Mucosa of descending colon (tissue), 3 donors: ENCODE measurements around the gene DPP10. TPM values are rescaled to one million over a fixed set of nuclear protein-coding genes. Genes with fewer than 3 reads are reported as not detected.

Experiments used
- ATAC-seq: fragments of 200-7000 bp; cut with Tn5 transposase; one replicate; pipeline ENCODE4 v1.9.1; 2020; ENCODE audit warnings: mild to moderate bottlenecking, moderate library complexity
- DNase-seq, 3 donors: peaks; one replicate each; pipeline ENCODE4 v3.0.0-alpha.2; 2020
- H3K36me3 ChIP-seq: fragments of 200-600 bp; one replicate; pipeline ENCODE4 v1.8.0; 2021; ENCODE audit warnings: low read depth, mild to moderate bottlenecking
- H3K4me1 ChIP-seq: fragments of 200-600 bp; one replicate; pipeline ENCODE4 v1.8.0; 2021; ENCODE audit warnings: low read depth, mild to moderate bottlenecking
- H3K4me3 ChIP-seq: fragments of 200-600 bp; one replicate; pipeline ENCODE4 v1.8.0; 2021; ENCODE audit warnings: mild to moderate bottlenecking
- H3K9me3 ChIP-seq: fragments of 200-600 bp; one replicate; pipeline ENCODE4 v1.8.0; 2021; ENCODE audit warnings: mild to moderate bottlenecking
- CTCF ChIP-seq: fragments of 200-600 bp; IDR thresholded peaks from one replicate; pipeline ENCODE4 v1.8.0; 2022; ENCODE audit warnings: antibody characterized with exemption, mild to moderate bottlenecking
- intact Hi-C, 2 donors: fragments of 100-400 bp; cut with DNase I in 1 of 2; cut with micrococcal nuclease in 1 of 2; formaldehyde crosslinking; loops; one replicate each; pipeline versions ENCODE4 v1.11.0 to v1.11.1; 2022; cut with DNase I, micrococcal nuclease
- total RNA-seq, 3 donors: library from RNA; stranded (reverse); fragmentation: NEBNext Ultra II Directional in 2 of 3; extraction: Animal tissue kit (Norgen Biotek cat#: 25700) in 2 of 3; gene quantifications; one replicate each; pipeline versions ENCODE4 v1.2.1 to v1.2.4, GENCODE V29; 2021 to 2023
- donor health status: DM: no; HTN: no; CAD: no; lungs with moderate emphysema.
- donor health status: DM: no; HTN: no; CAD: no.
- donor health status: DM: no; HTN: yes; CAD: no.

Gene DPP10
- total RNA-seq, 3 donors from 2014 or later, result 6.3 to 12.2 (median 6.9) TPM

GRCh38 chr2:115874427-115874826 lies 1432.0 kb downstream of the DPP10 start:
- H3K36me3 ChIP-seq, result no peaks in the 10 kb centered on the region
- H3K4me3 ChIP-seq, result no peak overlapping the region
- TF ChIP-seq CTCF, result no peak
- DNase-seq (no peak), ATAC-seq (no peak)
- H3K9me3 ChIP-seq, result no peaks in the 10 kb centered on the region
- no peaks in the 10 kb centered on the region for H3K4me1 ChIP-seq
- intact Hi-C loops, result no loop called here

GRCh38 chr2:115880558-115880957 lies 1438.1 kb downstream of the DPP10 start:
- ATAC-seq (no peak), DNase-seq (no peak)
- intact Hi-C loops, result no loop called here
- TF ChIP-seq CTCF, result no peak
- Histone ChIP-seq H3K36me3 (no peaks in the 10 kb centered on the region), H3K4me1 (no peaks in the 10 kb centered on the region), H3K9me3 (no peaks in the 10 kb centered on the region), H3K4me3 (no peak overlapping the region)

GRCh38 chr2:115887209-115887776 lies 1444.9 kb downstream of the DPP10 start:
- peaks cover 6% of the 10 kb centered on the region for H3K9me3 ChIP-seq
- no peak for TF ChIP-seq CTCF
- DNase-seq (no peak), ATAC-seq (no peak)
- no peaks in the 10 kb centered on the region for H3K4me1 ChIP-seq
- no peak overlapping the region for H3K4me3 ChIP-seq
- intact Hi-C loops, result no loop called here
- no peaks in the 10 kb centered on the region for H3K36me3 ChIP-seq
